Suppressor macrophage treated with lipopolysaccharide for 4 hours (primary cell): Measurements from ENCODE around the gene RBM38.
"Not testable (repeated sequence)": the region's sequence is repeated elsewhere in the genome, so short reads cannot be mapped to it uniquely, and the experiment has no call there.

ENCODE experiments used
- DNase-seq: peaks from one replicate; pipeline ENCODE4 v3.0.0-alpha.2; 2020

RBM38 gene

DNA sequence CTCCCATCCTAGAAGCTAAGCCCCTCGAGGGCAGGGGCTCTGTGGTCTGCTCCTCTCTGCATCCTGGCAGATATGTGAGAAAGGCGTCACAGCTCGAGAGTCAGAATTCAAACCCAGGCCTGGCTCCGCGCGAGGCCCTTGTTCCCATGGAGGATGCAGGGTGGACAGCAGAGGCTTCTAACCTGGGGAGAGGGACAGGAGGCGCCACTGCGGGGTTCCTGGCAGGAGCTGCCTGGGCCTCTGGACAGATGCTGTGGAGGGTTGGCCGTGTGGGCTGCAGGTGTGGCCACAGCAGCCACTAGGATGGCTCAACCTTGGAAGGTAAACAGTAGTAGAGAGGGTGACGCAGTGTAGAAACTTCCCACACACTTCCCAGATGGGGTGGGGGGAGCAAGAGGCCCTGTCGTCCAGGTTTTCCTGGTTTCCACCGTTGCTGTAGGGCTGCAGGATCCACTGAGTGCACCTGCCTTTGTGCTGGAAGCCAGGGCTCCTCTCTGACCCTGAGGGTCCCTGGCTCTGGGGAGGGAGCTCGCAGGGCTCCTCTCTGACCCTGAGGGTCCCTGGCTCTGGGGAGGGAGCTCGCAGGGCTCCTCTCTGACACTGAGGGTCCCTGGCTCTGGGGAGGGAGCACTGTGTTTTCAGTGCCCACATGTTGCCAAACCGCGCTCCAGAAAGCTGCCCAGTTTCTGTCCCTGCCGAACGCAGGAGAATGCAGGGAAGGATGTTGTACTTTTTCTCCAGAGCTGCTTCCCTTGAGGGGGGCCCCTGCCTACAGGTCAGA, 14.2 kb downstream of the RBM38 start:
- no peak for DNase-seq

DNA sequence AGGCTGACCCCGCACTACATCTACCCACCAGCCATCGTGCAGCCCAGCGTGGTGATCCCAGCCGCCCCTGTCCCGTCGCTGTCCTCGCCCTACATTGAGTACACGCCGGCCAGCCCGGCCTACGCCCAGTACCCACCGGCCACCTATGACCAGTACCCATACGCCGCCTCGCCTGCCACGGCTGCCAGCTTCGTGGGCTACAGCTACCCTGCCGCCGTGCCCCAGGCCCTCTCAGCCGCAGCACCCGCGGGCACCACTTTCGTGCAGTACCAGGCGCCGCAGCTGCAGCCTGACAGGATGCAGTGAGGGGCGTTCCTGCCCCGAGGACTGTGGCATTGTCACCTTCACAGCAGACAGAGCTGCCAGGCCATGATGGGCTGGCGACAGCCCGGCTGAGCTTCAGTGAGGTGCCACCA, 16.4 kb downstream of the RBM38 start:
- DNase-seq = no peak

DNA sequence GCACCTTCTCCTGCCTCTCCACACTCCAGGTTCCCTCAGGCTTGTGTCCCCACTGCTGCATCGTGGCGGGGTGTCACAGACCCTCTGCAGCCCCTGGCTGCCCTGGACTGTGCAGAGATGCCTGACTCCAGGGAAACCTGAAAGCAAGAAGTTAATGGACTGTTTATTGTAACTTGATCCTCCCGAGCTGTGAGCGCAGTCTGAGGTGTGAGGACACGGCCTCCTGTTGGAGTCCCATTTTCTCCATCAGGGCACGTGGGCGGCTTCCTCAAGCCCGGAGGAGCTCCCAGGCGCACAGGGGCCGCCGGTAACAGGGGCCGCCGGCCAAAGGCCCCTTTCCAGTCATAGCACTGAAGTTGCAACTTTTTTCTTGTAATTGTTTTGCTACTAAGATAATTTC, 16.9 kb downstream of the RBM38 start:
- DNase-seq = no peak

DNA sequence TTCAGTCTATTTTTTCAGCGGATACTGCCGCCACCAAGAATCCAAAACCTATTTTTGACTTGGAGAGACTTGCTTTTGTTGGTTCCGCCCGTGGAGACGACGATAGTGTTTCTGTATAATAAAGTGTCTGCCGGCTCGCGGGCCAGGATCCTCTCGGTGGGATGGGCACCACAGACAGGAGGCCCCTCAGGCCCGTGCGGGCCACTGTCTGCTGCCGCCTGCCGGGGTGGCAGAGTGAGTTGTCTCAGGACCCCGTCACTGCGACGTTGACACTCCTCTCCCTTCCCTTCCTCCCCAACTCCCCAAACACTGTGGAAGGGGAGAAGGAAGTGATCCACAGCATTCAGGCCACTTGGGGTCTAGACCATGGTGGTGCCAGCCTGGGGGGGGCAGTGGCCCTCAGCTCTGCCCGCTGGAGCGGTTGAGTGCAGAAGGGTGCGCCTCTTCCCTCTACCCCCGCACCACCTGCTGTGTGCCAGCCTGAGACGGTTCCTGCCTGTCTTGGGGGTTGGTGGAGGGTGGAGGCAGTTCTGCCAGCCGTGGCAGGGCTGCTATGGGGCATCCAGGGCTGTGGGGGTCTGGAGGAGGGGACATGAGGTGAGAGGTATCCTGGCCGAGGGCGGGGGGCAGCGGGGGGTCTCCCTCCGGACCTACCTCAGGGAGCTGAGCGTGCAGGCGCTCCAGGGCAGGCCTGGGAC, 17.5 kb downstream of the RBM38 start:
- no peak for DNase-seq

DNA sequence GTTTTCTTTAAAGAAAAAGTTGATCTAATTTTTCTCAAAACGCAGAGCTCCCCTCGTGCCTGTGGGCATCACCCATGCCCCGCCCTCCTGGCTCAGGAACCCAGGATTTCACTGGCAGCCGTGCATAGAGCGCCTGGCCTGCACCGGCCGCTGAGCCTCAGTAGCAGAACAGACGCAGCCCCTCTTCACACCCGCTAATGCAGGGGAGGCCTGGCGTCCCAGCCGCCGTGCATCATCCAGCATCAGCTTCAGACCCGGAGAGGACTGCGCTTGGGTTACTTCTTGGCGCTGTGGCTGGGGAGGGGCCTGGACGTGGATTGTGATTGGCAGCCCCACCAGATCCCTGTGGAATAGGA, 18.1 kb downstream of the RBM38 start:
- no peak for DNase-seq

DNA sequence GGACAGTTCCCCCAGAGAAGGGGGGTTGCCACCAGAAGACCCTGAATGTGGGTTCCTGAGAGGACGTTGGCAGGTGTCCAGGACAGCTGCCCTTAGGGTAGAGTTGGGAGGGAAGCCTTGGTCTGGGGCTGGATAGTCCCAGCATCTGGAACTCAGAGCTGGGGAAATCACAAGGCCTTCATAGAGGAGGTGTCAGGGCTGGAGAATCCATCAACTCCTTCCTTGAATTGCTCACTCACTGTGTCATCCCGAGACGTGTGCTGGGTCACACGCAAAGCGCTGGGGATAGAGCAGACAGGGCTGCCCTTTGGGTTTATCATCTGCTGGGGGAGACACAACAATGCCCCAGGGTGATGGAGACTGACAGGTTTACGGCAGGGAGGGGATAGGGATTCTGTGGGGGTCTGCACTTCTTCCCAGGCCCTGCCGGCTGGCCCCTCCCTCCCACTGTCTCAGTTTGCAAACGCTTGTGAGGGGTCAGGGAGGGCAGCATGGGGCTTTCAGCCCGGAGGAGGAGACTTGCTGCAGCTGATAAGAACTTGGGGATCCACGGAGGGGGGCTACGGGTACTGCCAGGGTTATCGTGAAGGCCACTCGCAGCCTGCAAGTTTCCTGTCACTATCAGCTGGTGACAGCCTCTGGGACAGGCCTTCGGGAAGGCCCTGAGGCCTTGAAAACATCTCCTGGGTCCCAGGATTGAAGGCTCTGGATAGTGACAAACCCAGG, 18.6 kb downstream of the RBM38 start:
- no peak for DNase-seq

DNA sequence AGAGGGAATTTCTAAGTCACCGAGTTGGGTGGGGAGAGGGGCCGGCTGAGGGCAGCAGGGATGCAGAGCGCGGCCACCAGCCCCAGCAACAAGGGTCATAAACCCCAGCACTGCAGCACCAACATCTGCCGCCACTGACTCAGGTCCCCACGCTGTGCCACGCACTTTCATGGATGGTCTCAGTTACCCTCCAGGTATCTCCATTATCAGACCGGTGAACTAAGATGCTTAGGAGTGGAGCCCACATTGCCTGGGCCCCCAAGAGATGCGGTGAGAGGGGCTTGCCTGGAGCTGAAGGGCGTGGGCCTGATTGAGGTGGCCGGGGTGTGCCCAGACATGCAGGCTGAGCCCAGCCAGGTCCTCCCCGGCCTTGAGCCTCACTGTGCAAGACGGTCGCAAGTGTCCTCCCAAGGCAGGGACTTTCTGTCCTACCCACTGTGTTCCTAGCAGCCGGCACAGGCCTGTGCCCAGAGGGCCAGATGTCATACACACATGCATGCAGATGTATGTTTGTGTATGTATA, 19.3 kb downstream of the RBM38 start:
- no peak for DNase-seq

DNA sequence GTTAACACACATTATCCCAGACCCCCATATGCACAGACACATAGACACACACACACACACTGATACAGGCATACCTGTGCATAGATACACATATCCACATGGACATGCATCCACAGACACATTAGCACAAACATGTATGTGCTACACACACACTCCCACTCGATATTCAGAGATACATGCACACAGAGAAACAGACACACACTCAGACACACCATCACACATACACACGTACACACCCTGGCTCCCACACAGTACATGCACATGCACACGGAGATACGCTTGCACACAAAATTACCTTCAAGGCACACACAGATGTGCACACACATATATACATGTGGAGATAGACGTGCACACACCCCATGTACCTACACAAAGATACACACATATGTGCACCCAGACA, 19.7 kb downstream of the RBM38 start:
- DNase-seq = no peak

DNA sequence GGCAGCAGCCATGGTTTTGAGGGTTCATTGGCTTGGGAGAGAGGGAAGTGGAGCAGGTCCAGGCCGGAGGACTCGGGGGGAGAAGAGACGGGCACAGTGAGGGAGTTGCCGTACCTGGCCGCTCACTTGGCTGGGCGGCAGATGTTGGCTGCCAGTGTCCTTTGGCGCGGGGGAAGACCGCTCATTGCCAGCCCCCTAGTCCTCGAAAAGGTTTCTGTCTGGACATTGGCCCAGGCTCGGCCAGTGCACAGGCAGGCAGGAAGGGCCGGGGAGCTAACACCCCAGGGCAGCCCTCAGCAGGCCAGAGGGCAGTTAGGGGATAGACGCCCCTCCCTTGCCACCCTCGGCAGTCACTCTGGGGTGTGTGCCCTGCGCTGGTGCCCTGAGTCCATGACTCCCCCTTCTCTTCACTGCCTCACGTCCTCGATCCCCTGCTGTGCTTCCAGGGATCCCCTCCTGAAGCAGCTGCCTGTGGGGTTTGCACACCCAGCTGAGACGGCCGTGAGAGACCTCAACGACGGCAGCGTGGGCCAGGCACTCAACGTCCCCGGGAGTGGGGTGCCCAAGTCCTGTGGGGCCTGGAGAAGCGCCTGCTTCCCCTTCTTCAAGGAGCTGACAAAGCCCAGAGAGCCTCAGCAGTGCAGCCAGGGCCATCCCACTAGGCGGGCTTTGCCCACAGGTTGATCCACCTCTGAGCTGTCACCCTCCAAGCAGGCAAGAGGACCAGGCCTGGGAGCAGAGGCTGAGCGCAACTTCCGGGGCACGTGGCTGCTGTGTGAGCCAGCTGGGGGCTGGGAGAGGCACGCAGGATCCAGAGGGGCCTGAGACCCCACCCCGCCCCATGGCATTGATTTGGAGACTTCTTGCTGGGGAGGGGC, 20.4 kb downstream of the RBM38 start:
- no peak for DNase-seq

DNA sequence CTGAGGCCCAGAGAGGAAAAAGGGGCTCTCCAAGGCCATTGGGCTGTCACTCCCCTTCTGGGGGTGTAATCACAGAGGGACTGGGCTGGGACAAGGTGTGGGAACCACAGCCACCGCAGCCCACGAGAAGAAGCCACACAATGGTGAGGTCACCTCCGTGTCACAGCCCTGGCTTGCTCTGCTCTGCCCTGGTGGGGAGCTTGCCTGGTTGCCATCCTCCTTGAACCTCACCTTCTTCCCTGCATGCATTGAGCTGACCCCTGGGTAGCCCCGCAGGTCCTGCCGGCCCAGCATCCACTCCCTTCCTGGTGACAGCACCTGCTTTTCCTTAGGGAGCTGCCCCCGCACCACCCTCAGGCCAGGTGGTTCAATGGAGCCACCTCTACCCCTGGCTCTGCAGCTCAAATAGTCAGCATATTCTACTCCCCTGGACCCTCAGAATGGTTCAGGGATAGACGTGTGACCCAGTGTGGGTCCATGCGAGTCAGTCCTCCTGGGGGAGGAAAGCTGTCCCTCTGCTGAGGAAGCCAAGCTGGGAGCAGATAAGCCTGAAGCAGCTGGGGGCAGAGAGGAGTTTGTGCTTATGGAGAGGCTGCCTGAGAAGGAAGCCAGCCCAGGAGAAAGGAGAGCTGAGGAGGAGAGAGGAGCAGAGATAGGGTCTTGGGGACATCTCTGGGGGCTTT, 21.3 kb downstream of the RBM38 start:
- DNase-seq = no peak

DNA sequence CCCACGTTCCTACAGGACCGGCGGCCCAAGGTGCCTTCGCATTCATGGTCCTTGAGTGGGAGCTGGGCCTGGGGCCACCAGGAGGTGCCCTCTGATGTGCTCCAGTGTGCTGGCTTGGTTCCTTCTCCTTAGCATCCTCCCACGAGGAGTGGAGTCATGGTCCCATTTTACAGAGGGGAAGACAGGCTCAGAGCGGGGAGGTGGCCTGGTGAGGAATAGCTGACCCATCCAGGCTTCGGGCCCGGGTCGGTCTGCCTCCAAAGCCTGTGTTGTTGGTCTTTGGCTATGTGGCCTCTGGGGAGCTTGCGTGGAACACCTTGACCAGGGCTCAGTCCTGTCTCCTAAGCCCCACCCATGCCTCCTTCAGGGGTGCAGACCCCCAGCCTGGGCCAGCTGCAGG, 22.8 kb downstream of the RBM38 start:
- no peak for DNase-seq

DNA sequence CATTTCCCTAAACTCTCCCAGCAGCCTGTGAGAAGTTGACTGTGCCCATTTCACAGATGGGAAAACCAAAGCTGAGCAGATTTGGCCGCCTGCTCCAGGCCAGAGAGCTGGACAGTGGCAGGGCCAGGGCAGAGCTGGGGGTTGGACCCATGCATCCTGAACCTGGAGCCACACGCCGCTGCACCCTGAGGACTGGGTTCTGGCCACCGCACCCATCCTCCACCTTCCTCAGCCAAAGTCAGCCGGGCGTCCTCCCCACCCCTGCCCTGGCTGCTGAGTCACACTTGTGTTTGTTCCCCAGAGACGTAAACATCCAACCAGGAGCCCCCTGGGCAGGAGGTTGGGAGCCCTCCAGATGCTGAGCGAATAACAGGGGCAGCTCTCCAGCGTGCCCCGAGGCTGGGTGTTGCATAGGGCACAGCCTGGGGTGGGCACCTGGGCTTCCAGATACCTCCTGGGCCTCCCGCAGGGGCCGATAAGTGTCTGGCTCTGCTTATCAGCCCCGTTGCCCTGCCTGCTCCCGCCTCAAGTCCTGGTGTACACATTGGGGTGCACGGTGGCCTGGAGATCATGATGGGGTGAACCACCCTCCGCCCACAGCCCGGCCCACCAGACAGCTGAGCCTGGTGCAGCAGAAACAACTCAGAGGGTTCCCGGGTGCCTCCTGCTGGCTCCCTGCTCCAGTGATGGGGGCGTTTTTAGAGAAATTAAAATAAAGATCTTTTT, 23.8 kb downstream of the RBM38 start:
- no peak for DNase-seq

DNA sequence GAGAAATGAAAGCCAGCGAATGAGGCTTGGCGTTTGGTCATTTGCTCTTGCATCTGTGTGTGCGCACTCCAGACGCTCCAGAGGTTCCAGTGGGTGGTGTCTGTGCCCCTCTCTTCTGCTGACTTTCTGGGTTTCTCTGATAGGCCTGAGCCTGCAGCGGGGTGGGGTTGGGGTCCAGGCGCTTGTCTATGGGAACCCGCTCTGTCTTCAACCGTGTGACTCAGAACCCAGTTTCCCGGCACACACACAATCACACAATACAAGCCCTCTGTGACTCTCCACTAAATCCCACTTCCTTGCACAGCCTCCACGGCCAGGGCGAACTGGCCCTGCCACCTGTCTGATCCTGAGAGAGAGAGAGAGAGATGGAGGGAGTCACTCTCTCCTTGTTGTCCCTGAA, 24.6 kb downstream of the RBM38 start:
- no peak for DNase-seq

DNA sequence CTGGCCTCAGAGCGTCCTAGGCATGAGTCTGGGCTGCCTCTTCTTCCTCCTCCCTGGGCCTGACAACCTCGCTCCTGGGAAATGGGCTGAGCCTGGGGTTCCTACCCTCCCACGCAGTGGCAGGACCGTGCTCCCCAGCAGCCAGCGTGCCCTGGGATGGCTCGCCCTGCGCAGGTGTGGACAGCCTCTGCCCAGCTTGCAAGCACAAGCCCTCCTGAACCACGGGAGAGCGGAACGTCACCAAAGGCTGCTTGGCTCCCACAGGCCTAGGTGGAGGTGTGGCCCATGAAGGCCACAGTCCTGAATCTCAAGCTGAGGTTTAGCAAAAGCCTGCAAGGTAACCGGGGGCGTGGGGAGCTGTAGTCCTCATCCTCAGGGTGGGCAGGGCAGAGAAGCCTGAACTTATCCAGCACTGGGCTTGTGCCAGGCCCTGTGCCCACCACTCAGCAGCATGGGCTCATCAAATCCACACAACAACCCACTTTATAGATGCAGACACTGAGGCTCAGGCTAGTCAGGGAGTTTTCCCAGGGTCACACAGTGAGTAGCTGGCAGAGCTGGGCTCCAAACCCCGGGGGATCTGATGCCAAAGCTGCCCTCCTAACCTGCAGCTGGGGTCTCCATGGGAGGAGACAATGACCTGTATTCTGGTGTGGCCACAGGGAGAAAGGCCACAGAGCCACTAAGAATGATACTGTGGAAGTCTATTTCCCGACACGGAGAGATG, 25.3 kb downstream of the RBM38 start:
- no peak for DNase-seq

DNA sequence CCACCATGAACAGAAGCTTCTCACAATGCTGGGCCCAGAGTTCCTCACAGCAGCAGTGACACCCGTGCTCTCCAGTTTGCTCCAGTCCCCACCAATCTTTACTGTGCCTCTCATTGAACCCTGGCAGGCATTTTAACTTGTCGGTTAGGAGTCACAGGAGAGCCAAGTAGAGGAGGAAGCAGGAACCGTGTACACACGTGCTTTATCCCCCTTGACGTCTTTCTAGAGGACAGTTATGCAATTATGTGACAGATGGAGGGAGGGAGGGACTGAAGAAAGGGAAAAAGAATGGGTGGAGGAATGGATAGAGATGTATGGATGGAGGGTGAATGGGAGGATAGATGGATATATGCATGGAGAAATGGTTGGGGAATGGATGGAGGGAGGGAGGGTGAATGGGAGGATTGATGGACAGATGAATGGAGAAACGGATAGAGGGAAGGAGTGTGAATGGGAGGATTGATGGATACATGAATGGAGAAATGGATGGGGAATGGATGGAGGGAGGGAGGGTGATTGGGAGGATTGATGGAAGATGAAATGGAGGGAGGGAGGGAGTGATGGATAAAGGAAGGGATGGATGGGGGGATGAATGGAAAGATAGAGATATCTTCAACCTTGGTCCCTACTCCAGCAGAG, 26.0 kb downstream of the RBM38 start:
- DNase-seq = no peak

DNA sequence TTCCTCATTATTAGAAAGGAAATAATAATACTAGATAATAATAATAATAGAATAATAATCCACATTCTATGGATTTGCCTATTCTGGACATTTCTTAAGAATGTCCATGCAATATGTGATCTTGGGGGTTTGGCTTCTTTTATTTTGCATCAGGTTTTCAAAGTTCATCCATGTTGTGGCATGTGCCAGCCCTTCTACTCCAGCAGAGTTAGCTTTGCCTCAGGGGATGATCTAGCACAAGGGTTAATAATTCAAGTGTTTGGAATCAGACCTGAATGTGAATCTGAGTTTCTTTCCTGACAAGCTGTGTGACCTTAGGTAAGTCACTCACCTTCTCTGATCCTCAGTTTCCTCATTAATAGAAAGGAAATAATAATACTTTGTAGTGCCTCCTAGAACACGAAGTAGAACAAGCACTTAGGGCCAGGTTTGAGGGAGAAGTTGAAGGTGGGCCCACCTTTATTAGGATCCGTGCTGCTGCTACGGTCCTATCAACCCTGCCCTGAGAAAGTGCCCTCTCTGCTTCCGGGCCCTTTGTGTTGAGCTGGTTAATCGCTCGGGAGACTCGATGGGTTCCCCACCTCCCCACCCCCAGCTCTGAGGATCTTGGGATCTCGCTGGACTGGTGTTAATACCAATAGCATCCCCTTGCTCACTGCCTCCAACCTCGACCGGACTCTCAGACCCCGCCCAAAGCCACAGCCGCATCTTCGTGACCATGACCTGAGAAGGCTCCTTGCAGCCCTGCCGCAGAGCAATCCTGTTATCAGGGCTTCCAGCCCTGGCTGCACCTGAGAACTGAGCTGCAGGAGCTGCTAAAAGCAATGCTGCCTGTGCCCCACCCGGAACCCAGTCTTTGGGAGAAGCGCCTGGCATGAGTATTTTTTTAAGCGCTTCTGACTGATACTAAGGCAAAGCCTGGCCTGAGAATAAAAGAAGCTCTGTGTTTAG, 26.9 kb downstream of the RBM38 start:
- DNase-seq = no peak

DNA sequence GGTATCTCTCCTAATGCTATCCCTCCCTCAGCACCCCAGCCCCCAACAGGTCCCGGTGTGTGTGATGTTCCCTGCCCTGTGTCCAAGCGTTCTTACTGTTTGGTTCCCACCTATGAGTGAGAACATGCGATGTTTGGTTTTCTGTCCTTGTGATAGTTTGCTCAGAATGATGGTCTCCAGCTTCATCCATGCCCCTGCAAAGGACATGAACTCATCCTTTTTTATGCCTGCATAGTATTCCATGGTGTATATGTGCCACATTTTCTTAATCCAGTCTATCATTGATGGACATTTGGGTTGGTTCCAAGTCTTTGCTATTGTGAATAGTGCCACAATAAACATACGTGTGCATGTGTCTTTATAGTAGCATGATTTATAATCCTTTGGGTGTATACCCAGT, 28.3 kb downstream of the RBM38 start:
- DNase-seq = not testable (repeated sequence)

DNA sequence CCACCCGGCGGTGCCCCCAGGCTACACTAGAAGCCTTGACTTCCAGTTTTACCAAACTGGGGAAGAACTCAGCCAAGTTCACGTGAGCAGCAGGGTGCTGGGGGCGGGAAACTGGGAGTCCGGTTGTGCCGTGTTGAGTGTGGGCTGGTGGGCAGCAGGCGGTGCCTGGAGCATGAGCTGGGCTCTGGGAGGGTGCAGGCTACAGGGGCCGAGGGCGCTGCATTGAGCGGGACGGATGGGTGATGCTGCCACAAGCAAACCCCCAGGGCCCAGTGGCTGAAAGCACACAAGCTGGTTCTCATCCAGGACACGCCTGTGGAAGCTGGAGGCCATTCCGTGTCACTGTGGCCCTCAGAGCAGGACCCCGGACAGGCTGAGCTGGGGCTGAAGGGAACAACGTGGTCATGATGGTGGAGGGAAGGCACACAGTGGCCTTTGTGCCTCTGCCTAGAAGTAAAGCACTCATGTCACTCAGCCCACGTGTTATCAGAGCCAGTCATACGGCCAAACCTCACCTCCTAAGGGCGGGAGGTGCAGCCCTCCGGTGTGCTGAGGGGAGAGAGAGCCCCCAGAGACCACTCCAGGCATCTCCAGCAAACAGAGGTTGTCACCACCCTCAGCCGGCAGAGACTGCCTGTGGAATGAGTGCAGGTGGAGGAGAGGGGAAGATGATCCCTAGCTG, 29.5 kb downstream of the RBM38 start:
- DNase-seq = no peak
